Stimulated activated CD4-positive, alpha-beta T cell treated with anti-CD3 and anti-CD28 coated beads, Interleukin-4, amount 100 ng/mL, for 24 hours (primary cell): ENCODE data around the gene IGF2R.
"Not testable (repeated sequence)": the region's sequence is repeated elsewhere in the genome, so short reads cannot be mapped to it uniquely, and the experiment has no call there.

Experiments
- DNase-seq: peaks from one replicate; pipeline ENCODE4 v3.0.0-alpha.2; 2020

The IGF2R gene

GRCh38 chr6:160078883-160079685 is 110.2 kb downstream of the IGF2R start:
- DNase-seq = no peak

GRCh38 chr6:160079686-160080043 is 110.8 kb downstream of the IGF2R start:
- DNase-seq = no peak

- DNase-seq = no peak
These were observed 111.2 kb downstream of the IGF2R start for GRCh38 chr6:160080097-160080496.

- no peak for DNase-seq
These were observed 112.5 kb downstream of the IGF2R start for GRCh38 chr6:160081398-160081797.

GRCh38 chr6:160082627-160083026 is 113.7 kb downstream of the IGF2R start:
- no peak for DNase-seq

- no peak for DNase-seq
These were observed 115.4 kb downstream of the IGF2R start for GRCh38 chr6:160084198-160084776.

GRCh38 chr6:160085226-160085625 is 116.3 kb downstream of the IGF2R start:
- DNase-seq = no peak

- DNase-seq = no peak
These were observed 117.0 kb downstream of the IGF2R start for GRCh38 chr6:160085713-160086505.

- no peak for DNase-seq
These were observed 117.9 kb downstream of the IGF2R start for GRCh38 chr6:160086754-160087153.

GRCh38 chr6:160088069-160088783 is 119.3 kb downstream of the IGF2R start:
- no peak for DNase-seq

- DNase-seq = no peak
These were observed 120.1 kb downstream of the IGF2R start for GRCh38 chr6:160088784-160089533.

- no peak for DNase-seq
These were observed 120.6 kb downstream of the IGF2R start for GRCh38 chr6:160089534-160089897.

GRCh38 chr6:160090442-160091239 is 121.8 kb downstream of the IGF2R start:
- DNase-seq = not testable (repeated sequence)

- not testable (repeated sequence) for DNase-seq
These were observed 123.3 kb downstream of the IGF2R start for GRCh38 chr6:160092176-160092575.

GRCh38 chr6:160092602-160093001 is 123.7 kb downstream of the IGF2R start:
- no peak for DNase-seq

- no peak for DNase-seq
These were observed 124.2 kb downstream of the IGF2R start for GRCh38 chr6:160093061-160093460.

GRCh38 chr6:160093946-160094345 is 125.1 kb downstream of the IGF2R start:
- no peak for DNase-seq

GRCh38 chr6:160095146-160095845 is 126.4 kb downstream of the IGF2R start:
- DNase-seq = no peak

- no peak for DNase-seq
These were observed 132.7 kb downstream of the IGF2R start for GRCh38 chr6:160101277-160102205.

GRCh38 chr6:160102399-160102798 is 133.5 kb downstream of the IGF2R start:
- no peak for DNase-seq
